HG03196 (cell line): ENCODE measurements around the gene RASD1.

Experiments
- ATAC-seq: cut with Tn5 transposase; IDR thresholded peaks from one replicate; pipeline ENCODE4 v1.9.1; 2021; ENCODE audit not compliant: unreplicated experiment

The RASD1 gene

GRCh38 chr17:17496189-17497064 is at the start of gene RASD1:
Gene RASD1, minus strand, starts transcription at chr17:17496395. Its CDS starts 214 bp downstream, at chr17:17496181.
- no peak for ATAC-seq

GRCh38 chr17:17545984-17546383 is 49.8 kb upstream of the RASD1 start:
- ATAC-seq = no peak

- ATAC-seq = no peak
Observed at GRCh38 chr17:17545031-17545820, 49.0 kb upstream of the RASD1 start.

- no peak for ATAC-seq
Observed at GRCh38 chr17:17542906-17543635, 46.9 kb upstream of the RASD1 start.

- ATAC-seq = no peak
Observed at GRCh38 chr17:17541640-17542001, 45.4 kb upstream of the RASD1 start.

- ATAC-seq = no peak
Observed at GRCh38 chr17:17540935-17541639, 44.9 kb upstream of the RASD1 start.

GRCh38 chr17:17540278-17540906 is 44.2 kb upstream of the RASD1 start:
- ATAC-seq = no peak

- no peak for ATAC-seq
Observed at GRCh38 chr17:17539591-17539990, 43.4 kb upstream of the RASD1 start.

GRCh38 chr17:17538417-17539391 is 42.5 kb upstream of the RASD1 start:
- ATAC-seq = no peak

GRCh38 chr17:17537311-17538099 is 41.3 kb upstream of the RASD1 start:
- no peak for ATAC-seq

- no peak for ATAC-seq
Observed at GRCh38 chr17:17536702-17537101, 40.5 kb upstream of the RASD1 start.

GRCh38 chr17:17535957-17536356 is 39.8 kb upstream of the RASD1 start:
- no peak for ATAC-seq

GRCh38 chr17:17533901-17534441 is 37.8 kb upstream of the RASD1 start:
- no peak for ATAC-seq

- no peak for ATAC-seq
Observed at GRCh38 chr17:17532991-17533390, 36.8 kb upstream of the RASD1 start.

GRCh38 chr17:17531156-17531555 is 35.0 kb upstream of the RASD1 start:
- ATAC-seq = no peak

- ATAC-seq = no peak
Observed at GRCh38 chr17:17528696-17529652, 32.8 kb upstream of the RASD1 start.

- no peak for ATAC-seq
Observed at GRCh38 chr17:17527956-17528500, 31.8 kb upstream of the RASD1 start.
